Esophagus muscularis mucosa (tissue), 4 donors: Measurements from ENCODE around the gene TMEM63C. TPM values are rescaled to one million over a fixed set of nuclear protein-coding genes. Genes with fewer than 3 reads are reported as not detected.

Experiments used
- DNase-seq: peaks from one replicate; pipeline ENCODE4 v3.0.0-alpha.2; 2017; ENCODE audit errors: extremely low spot score
- H3K27ac ChIP-seq, 4 donors: fragments of 200-600 bp; sonication (generic); replicated peaks in 1 of 4; 1 replicate in 3 of 4; 2 replicates in 1 of 4; pipeline ENCODE4 v1.5.1; 2016 to 2019; ENCODE audit warnings: mild to moderate bottlenecking in 1 of 4
- H3K27me3 ChIP-seq, 4 donors: fragments of 200-600 bp; sonication (generic); one replicate each; pipeline versions ENCODE4 v1.5.1 to v1.6.0; 2016 to 2019
- H3K36me3 ChIP-seq, 4 donors: fragments of 200-600 bp; sonication (generic); one replicate each; pipeline ENCODE4 v1.5.1; 2016 to 2019
- H3K4me1 ChIP-seq, 4 donors: fragments of 200-600 bp; sonication (generic); one replicate each; pipeline ENCODE4 v1.5.1; 2016 to 2019
- H3K4me3 ChIP-seq, 4 donors: fragments of 200-600 bp; sonication (generic); 1 replicate in 2 of 4; 2 replicates in 2 of 4; pipeline ENCODE4 v1.5.1; 2016 to 2019; ENCODE audit warnings: mild to moderate bottlenecking in 4 of 4, moderate library complexity in 1 of 4
- H3K9me3 ChIP-seq, 4 donors: fragments of 200-600 bp; sonication (generic); 1 replicate in 3 of 4; 2 replicates in 1 of 4; pipeline ENCODE4 v1.5.1; 2016 to 2019
- EP300 ChIP-seq: sonication (generic); formaldehyde crosslinking; IDR thresholded peaks from one replicate; pipeline ENCODE4 v1.6.1; 2017; ENCODE audit warnings: antibody characterized with exemption
- POLR2A ChIP-seq: fragments of 450-650 bp; IDR thresholded peaks from one replicate; pipeline ENCODE4 v1.6.1; 2017; ENCODE audit warnings: antibody characterized with exemption, moderate library complexity, mild to moderate bottlenecking, low read depth
- POLR2AphosphoS5 ChIP-seq, 2 donors: sonication (generic); formaldehyde crosslinking; IDR thresholded peaks; one replicate each; pipeline ENCODE4 v1.6.1; 2017; ENCODE audit warnings: antibody characterized with exemption in 2 of 2
- WGBS: methylation state at CpG from one replicate; pipeline ENCODE4 v1.1.5; 2018; 5-methylcytosine and 5-hydroxymethylcytosine counted together
- intact Hi-C: fragments of 100-400 bp; cut with DNase I; formaldehyde crosslinking; loops from one replicate; pipeline ENCODE4 v1.15.1; 2023
- total RNA-seq, 4 donors: library from RNA; depleted of rRNA; stranded (reverse); fragments of >200 nt; gene quantifications; one replicate each; pipeline versions ENCODE4 v1.1.0 to v1.2.1, GENCODE V29; 2016
- TF ChIP-seq, protein P1 (sequence below), 3 experiments: fragments of 200-600 bp in 2 of 3; fragments of 450-650 bp in 1 of 3; sonication (generic) in 2 of 3; IDR thresholded peaks; one replicate each; pipeline ENCODE4 v1.5.1; 2017 to 2019; ENCODE audit warnings: antibody characterized with exemption in 3 of 3, mild to moderate bottlenecking in 2 of 3, moderate library complexity in 1 of 3

Gene TMEM63C
- total RNA-seq, 4 donors from 2014 or later: 0.83 to 5.0 (median 1.1) TPM

DNA sequence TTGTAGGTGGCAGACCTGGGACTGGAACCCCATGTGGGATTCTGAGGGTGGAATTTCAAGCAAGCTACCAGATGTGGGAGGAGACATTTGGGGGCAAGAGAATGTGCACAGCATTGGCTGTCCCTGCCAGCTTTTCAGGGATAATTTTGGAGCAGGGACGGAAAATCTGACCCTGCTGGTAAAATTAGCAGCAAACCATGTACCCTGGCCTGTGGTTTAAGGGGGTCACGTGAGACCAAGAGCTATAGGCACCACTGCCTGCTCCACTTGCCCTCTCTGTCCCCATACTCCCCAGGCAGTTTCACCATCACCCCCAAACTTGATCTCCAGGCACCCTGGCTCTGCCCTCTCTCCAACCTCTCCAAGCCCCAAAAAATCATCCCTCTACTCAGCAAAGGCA, 26.5 kb upstream of the TMEM63C start:
- no peak for DNase-seq
- Histone ChIP-seq H3K36me3 (no peaks in the 10 kb centered on the region), H3K9me3 (no peaks in the 10 kb centered on the region), H3K4me1 (peaks cover 3 to 15% (median 14%) of the 10 kb centered on the region in 4 donors), H3K27me3 (peaks cover 0 to 40% (median 0%) of the 10 kb centered on the region in 4 donors), H3K27ac (no peak overlapping the region), H3K4me3 (no peak overlapping the region)
- intact Hi-C loops: no loop called here
- WGBS: 47% methylated on average over 2 of the region's 2 CpGs
- no peak for TF ChIP-seq EP300

DNA sequence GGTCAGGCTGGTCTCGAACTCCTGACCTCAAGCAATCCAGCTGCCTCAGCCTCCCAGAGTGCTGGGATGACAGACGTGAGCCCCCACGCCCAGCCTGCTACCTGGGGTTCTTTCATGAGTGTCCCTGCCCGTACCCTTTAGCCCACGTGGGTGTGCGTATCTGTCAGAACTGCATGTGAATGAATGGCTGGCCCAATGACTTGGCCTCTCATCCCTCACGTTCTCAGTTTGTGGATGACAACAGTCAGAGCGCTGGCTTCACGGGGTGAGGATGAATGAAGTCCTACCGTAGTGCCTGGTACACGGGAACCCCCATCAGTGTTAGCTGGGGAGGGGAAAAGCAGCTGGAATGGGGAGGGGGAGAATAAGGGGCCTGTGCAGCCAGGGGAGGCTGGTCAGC, 23.9 kb upstream of the TMEM63C start:
- no peak for TF ChIP-seq POLR2AphosphoS5 (IDR thresholded peaks at IDR 0.05)
- no peak for TF ChIP-seq POLR2A
- TF ChIP-seq EP300: no peak
- TF ChIP-seq, protein P1, sequence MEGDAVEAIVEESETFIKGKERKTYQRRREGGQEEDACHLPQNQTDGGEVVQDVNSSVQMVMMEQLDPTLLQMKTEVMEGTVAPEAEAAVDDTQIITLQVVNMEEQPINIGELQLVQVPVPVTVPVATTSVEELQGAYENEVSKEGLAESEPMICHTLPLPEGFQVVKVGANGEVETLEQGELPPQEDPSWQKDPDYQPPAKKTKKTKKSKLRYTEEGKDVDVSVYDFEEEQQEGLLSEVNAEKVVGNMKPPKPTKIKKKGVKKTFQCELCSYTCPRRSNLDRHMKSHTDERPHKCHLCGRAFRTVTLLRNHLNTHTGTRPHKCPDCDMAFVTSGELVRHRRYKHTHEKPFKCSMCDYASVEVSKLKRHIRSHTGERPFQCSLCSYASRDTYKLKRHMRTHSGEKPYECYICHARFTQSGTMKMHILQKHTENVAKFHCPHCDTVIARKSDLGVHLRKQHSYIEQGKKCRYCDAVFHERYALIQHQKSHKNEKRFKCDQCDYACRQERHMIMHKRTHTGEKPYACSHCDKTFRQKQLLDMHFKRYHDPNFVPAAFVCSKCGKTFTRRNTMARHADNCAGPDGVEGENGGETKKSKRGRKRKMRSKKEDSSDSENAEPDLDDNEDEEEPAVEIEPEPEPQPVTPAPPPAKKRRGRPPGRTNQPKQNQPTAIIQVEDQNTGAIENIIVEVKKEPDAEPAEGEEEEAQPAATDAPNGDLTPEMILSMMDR (IDR thresholded peaks at IDR 0.05): no peak
- WGBS: 65% methylated on average over 11 of the region's 11 CpGs
- peaks cover 3 to 15% (median 14%) of the 10 kb centered on the region in 4 donors for H3K4me1 ChIP-seq
- H3K9me3 ChIP-seq: no peaks in the 10 kb centered on the region
- DNase-seq: no peak
- H3K27me3 ChIP-seq: peaks cover 0 to 35% (median 0%) of the 10 kb centered on the region in 4 donors
- intact Hi-C loops: no loop called here
- H3K4me3 ChIP-seq: no peak overlapping the region
- no peak overlapping the region for H3K27ac ChIP-seq
- no peaks in the 10 kb centered on the region for H3K36me3 ChIP-seq

DNA sequence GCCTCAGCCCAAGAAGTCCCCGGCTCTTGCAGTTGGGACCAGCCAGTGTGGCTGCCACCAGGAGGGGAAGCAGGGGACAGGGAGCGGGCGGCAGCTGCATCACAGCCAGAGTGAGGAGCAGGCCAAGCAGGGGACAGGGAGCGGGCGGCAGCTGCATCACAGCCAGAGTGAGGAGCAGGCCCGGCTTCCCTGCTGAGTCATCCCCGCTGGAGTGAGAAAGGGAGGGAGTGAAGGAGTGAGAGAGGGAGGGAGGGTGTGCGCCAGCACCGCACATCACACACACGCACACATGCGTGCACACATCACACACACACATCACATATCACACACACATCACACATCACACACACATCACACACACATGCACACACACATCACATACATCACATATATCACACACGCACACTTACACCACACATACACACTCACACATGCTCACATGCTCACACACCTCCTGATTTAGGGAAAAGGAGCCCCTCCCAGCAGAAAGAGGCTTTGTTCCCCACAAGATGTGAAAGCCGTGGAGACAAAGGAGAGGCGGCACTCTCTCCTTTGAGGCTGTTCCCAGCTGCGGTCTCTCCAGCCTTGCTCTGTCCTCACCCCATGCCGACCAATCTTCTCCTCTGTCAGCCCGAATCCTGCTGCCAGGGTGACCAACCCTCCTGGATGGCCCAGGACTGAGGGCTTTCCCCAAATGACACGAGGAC, 23.3 kb upstream of the TMEM63C start:
- intact Hi-C loops: no loop called here
- 19% methylated on average over 16 of the region's 18 CpGs for WGBS
- TF ChIP-seq POLR2A (no peak), EP300 (no peak), POLR2AphosphoS5 (IDR thresholded peaks at IDR 0.05) (no peak)
- TF ChIP-seq, protein P1 (IDR thresholded peaks at IDR 0.05): no peak
- no peak overlapping the region for H3K27ac ChIP-seq
- H3K4me3 ChIP-seq: peak overlapping the region in 1 of 4 donors; percentile 22
- H3K27me3 ChIP-seq: peaks cover 0 to 29% (median 0%) of the 10 kb centered on the region in 4 donors
- peaks cover 3 to 15% (median 14%) of the 10 kb centered on the region in 4 donors for H3K4me1 ChIP-seq
- H3K36me3 ChIP-seq: no peaks in the 10 kb centered on the region
- no peak for DNase-seq
- no peaks in the 10 kb centered on the region for H3K9me3 ChIP-seq

DNA sequence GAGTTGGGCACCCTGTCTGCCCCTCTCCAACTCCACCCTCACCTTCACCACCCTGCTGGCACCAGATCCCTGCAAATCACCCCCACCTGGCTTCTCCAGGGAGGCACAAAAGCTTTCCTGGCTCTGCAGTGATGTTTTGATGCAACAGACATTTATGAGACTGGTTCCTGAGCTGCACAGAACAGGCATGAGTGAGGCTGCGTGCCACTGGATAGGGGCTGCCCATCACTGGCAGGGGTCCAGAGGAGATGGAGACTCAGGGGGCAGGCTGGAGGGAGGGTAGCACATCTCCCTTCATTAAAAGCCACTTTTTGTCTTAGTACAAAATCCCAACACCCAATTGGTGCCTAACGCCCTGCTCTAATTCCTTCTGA, 22.7 kb upstream of the TMEM63C start:
- no peak for TF ChIP-seq EP300
- TF ChIP-seq POLR2A: no peak
- TF ChIP-seq, protein P1 (IDR thresholded peaks at IDR 0.05): no peak
- no peak for TF ChIP-seq POLR2AphosphoS5 (IDR thresholded peaks at IDR 0.05)
- intact Hi-C loops: no loop called here
- Histone ChIP-seq H3K36me3 (no peaks in the 10 kb centered on the region), H3K4me3 (peak overlapping the region in 1 of 4 donors; percentile 22), H3K27ac (no peak overlapping the region), H3K27me3 (peaks cover 0 to 24% (median 0%) of the 10 kb centered on the region in 4 donors), H3K9me3 (no peaks in the 10 kb centered on the region), H3K4me1 (peaks cover 3 to 15% (median 14%) of the 10 kb centered on the region in 4 donors)
- DNase-seq: no peak
- WGBS: 64% methylated on average over 2 of the region's 2 CpGs

DNA sequence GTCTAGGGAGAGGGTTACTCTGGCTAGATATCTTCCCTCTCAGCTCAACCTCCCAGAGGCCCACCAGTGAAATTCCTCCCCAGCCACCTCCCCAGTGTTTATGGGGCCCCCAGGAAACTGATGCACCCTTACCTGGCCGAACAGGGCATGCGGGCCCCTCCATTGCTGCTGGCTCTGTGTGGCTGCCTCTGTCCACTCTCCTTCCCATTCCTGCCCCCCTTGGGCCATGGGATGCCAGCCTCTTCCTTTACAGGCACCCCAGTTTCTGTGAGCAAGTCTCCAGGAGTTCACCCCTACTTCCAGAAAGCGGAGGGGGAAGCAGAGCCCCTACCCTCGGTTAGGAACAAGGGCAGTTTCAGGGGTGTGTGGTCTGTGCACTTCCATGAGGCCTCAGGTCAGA, 20.6 kb upstream of the TMEM63C start:
- Histone ChIP-seq H3K9me3 (no peaks in the 10 kb centered on the region), H3K36me3 (no peaks in the 10 kb centered on the region), H3K27me3 (peaks cover 0 to 9% (median 0%) of the 10 kb centered on the region in 4 donors), H3K4me1 (peaks cover 3 to 15% (median 14%) of the 10 kb centered on the region in 4 donors), H3K4me3 (no peak overlapping the region), H3K27ac (no peak overlapping the region)
- WGBS: 81% methylated on average over 4 of the region's 4 CpGs
- TF ChIP-seq POLR2A: no peak
- TF ChIP-seq, protein P1 (IDR thresholded peaks at IDR 0.05): no peak
- TF ChIP-seq EP300: no peak
- no peak for TF ChIP-seq POLR2AphosphoS5 (IDR thresholded peaks at IDR 0.05)
- DNase-seq: no peak
- intact Hi-C loops: no loop called here
